ENCODE data around the gene SASH3.

The SASH3 gene

DNA sequence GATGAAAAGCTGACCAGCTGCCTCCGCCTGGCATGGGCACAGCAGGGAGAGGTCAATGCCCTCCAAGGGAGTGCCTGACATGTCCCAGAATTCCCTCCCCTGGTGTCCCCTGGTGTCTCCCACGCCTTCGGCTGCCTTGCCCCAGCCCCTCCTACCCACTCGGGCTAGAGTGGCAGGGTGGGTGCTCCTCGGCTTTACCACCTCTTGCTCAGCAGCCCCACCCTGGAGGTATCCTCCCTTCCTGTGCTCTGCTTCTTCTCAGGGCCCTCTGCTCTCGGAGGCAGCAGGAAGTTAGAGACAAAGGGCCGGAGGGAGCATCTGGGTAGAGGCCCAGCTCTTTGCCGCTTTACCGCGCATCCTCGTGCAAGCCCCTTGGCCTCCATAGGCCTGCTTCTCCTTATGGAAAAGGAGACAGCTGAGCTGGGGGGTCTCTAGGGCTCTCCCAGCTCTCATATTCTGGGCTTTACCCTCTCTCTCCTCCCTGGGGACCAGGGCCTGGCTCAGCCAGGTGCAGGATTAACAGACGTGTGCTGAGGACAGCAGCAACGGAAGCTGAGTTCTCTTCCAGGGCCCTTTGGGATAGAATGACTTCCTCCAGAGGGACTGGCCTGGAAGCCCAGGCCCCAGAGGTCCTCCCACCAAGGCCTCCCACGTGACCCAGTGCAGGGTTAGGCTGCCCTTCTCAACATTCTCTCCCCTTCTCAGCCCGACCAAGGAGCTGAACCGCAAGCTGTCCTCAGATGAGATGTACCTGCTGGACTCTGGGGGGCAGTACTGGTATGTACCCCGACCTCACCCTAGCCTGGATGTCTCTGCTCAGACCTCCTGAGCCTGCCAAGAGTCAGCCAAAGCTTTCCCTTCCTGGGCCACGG lies 23.7 kb upstream of the SASH3 start:
- Histone ChIP-seq H3K27me3 (ENCODE audit: control insufficient read depth in 2 of 2, insufficient read depth in 2 of 2, low read length in 2 of 2) (no peaks in the 10 kb centered on the region), H3K4me1 (ENCODE audit: control insufficient read depth in 2 of 2, insufficient read depth in 2 of 2, low read length in 2 of 2) (peaks cover 0 to 9% of the 10 kb centered on the region in 2 donors), H3K4me3 (ENCODE audit: low read length in 2 of 2) (no peak overlapping the region), H3K27ac (ENCODE audit: low read depth in 2 of 2, low read length in 2 of 2) (peak overlapping the region in 1 of 2 donors; percentile 16), H3K36me3 (ENCODE audit: control insufficient read depth in 2 of 2, insufficient read depth in 2 of 2, low read length in 2 of 2) (no peaks in the 10 kb centered on the region), H3K9ac (ENCODE audit: low read depth in 1 of 2, low read length in 2 of 2) (peak overlapping the region in 1 of 2 donors; percentile 24), H3K9me3 (ENCODE audit: control insufficient read depth in 2 of 2, low read length in 2 of 2) (no peaks in the 10 kb centered on the region)

DNA sequence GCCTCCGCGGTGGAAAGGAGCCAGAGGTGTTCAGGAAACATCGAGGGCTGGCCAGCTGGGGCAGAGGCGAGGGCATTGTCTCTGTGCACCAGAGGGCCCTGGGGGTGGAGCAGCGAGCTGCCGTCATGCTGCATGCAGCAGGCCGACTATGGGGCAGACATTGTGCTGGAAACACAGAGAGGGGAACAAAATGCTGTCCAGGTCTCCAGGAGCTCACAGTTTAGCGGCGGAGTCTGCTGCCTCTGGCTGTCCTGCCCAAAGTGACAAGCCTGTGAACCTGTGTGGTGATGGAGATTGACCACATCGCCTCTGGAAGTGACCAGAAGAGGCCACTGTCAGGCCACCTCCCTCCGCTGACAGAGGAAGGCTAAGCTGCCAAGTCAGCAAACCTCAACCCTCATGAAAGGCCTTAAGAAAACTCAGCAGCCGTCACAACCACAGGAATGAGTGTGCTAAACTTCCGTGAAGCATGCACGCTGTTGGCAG lies 20.1 kb upstream of the SASH3 start:
- H3K27ac ChIP-seq (ENCODE audit: low read depth in 2 of 2, low read length in 2 of 2) = no peak overlapping the region
- no peak overlapping the region for H3K9ac ChIP-seq (ENCODE audit: low read depth in 1 of 2, low read length in 2 of 2)
- no peaks in the 10 kb centered on the region for H3K27me3 ChIP-seq (ENCODE audit: control insufficient read depth in 2 of 2, insufficient read depth in 2 of 2, low read length in 2 of 2)
- no peaks in the 10 kb centered on the region for H3K36me3 ChIP-seq (ENCODE audit: control insufficient read depth in 2 of 2, insufficient read depth in 2 of 2, low read length in 2 of 2)
- H3K4me1 ChIP-seq (ENCODE audit: control insufficient read depth in 2 of 2, insufficient read depth in 2 of 2, low read length in 2 of 2) = peaks cover 0 to 9% of the 10 kb centered on the region in 2 donors
- no peaks in the 10 kb centered on the region for H3K9me3 ChIP-seq (ENCODE audit: control insufficient read depth in 2 of 2, low read length in 2 of 2)
- no peak overlapping the region for H3K4me3 ChIP-seq (ENCODE audit: low read length in 2 of 2)

DNA sequence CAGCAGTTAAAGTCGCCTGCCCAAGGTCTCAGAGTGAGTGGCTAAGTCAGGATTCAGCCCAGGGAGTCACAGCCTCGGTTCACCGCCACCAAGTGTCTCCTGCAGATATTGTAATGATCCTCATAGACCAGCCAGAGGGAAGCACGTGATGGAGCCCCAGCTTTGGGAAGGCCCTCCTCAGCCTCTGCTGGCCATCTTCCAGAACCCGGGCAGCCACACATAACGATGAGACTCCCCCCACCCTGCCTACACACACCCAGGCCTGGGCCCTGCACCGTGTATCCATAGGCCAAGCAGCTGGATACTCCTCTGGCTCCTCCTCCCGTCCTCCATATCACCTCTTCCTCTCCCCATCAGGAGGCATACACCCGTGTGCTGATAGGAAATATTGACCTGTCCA lies 19.6 kb upstream of the SASH3 start:
- H3K27me3 ChIP-seq (ENCODE audit: control insufficient read depth in 2 of 2, insufficient read depth in 2 of 2, low read length in 2 of 2) = no peaks in the 10 kb centered on the region
- H3K27ac ChIP-seq (ENCODE audit: low read depth in 2 of 2, low read length in 2 of 2) = no peak overlapping the region
- peaks cover 0 to 9% of the 10 kb centered on the region in 2 donors for H3K4me1 ChIP-seq (ENCODE audit: control insufficient read depth in 2 of 2, insufficient read depth in 2 of 2, low read length in 2 of 2)
- H3K36me3 ChIP-seq (ENCODE audit: control insufficient read depth in 2 of 2, insufficient read depth in 2 of 2, low read length in 2 of 2) = no peaks in the 10 kb centered on the region
- no peak overlapping the region for H3K4me3 ChIP-seq (ENCODE audit: low read length in 2 of 2)
- H3K9me3 ChIP-seq (ENCODE audit: control insufficient read depth in 2 of 2, low read length in 2 of 2) = no peaks in the 10 kb centered on the region
- H3K9ac ChIP-seq (ENCODE audit: low read depth in 1 of 2, low read length in 2 of 2) = no peak overlapping the region

GRCh38 chrX:129760981-129761380 lies 18.8 kb upstream of the SASH3 start:
- Histone ChIP-seq H3K4me3 (ENCODE audit: low read length in 2 of 2) (no peak overlapping the region), H3K36me3 (ENCODE audit: control insufficient read depth in 2 of 2, insufficient read depth in 2 of 2, low read length in 2 of 2) (no peaks in the 10 kb centered on the region), H3K9me3 (ENCODE audit: control insufficient read depth in 2 of 2, low read length in 2 of 2) (no peaks in the 10 kb centered on the region), H3K9ac (ENCODE audit: low read depth in 1 of 2, low read length in 2 of 2) (no peak overlapping the region), H3K27me3 (ENCODE audit: control insufficient read depth in 2 of 2, insufficient read depth in 2 of 2, low read length in 2 of 2) (no peaks in the 10 kb centered on the region), H3K27ac (ENCODE audit: low read depth in 2 of 2, low read length in 2 of 2) (no peak overlapping the region), H3K4me1 (ENCODE audit: control insufficient read depth in 2 of 2, insufficient read depth in 2 of 2, low read length in 2 of 2) (peaks cover 0 to 9% of the 10 kb centered on the region in 2 donors)

- Histone ChIP-seq H3K36me3 (ENCODE audit: control insufficient read depth in 2 of 2, insufficient read depth in 2 of 2, low read length in 2 of 2) (no peaks in the 10 kb centered on the region), H3K9me3 (ENCODE audit: control insufficient read depth in 2 of 2, low read length in 2 of 2) (no peaks in the 10 kb centered on the region), H3K27ac (ENCODE audit: low read depth in 2 of 2, low read length in 2 of 2) (no peak overlapping the region), H3K4me3 (ENCODE audit: low read length in 2 of 2) (no peak overlapping the region), H3K4me1 (ENCODE audit: control insufficient read depth in 2 of 2, insufficient read depth in 2 of 2, low read length in 2 of 2) (peaks cover 0 to 9% of the 10 kb centered on the region in 2 donors), H3K27me3 (ENCODE audit: control insufficient read depth in 2 of 2, insufficient read depth in 2 of 2, low read length in 2 of 2) (no peaks in the 10 kb centered on the region), H3K9ac (ENCODE audit: low read depth in 1 of 2, low read length in 2 of 2) (no peak overlapping the region)
Observed at GRCh38 chrX:129761596-129761995, 18.2 kb upstream of the SASH3 start.

GRCh38 chrX:129762448-129762847 lies 17.3 kb upstream of the SASH3 start:
- Histone ChIP-seq H3K4me1 (ENCODE audit: control insufficient read depth in 2 of 2, insufficient read depth in 2 of 2, low read length in 2 of 2) (peaks cover 0 to 9% of the 10 kb centered on the region in 2 donors), H3K9me3 (ENCODE audit: control insufficient read depth in 2 of 2, low read length in 2 of 2) (no peaks in the 10 kb centered on the region), H3K27me3 (ENCODE audit: control insufficient read depth in 2 of 2, insufficient read depth in 2 of 2, low read length in 2 of 2) (no peaks in the 10 kb centered on the region), H3K9ac (ENCODE audit: low read depth in 1 of 2, low read length in 2 of 2) (no peak overlapping the region), H3K27ac (ENCODE audit: low read depth in 2 of 2, low read length in 2 of 2) (no peak overlapping the region), H3K4me3 (ENCODE audit: low read length in 2 of 2) (no peak overlapping the region), H3K36me3 (ENCODE audit: control insufficient read depth in 2 of 2, insufficient read depth in 2 of 2, low read length in 2 of 2) (no peaks in the 10 kb centered on the region)

DNA sequence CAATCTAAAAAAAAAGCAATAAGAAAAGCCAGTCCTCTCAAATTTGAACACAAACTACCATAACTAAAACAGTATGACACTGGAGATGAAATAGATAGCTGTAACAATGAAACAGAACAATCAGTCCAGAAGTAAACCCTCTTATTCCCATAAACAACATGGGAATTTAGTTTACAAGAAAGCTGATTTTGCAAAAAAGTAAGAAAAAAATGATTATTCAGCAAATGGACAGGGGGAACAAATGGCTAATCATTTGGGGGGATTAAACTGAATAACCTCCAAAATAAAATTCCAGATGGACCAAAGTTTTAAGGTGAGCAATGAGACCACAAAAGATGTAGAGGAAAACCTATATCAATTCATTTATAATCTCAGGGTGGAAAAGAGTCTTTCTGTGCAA lies 16.1 kb upstream of the SASH3 start:
- Histone ChIP-seq H3K9me3 (ENCODE audit: control insufficient read depth in 2 of 2, low read length in 2 of 2) (no peaks in the 10 kb centered on the region), H3K9ac (ENCODE audit: low read depth in 1 of 2, low read length in 2 of 2) (no peak overlapping the region), H3K27ac (ENCODE audit: low read depth in 2 of 2, low read length in 2 of 2) (no peak overlapping the region), H3K36me3 (ENCODE audit: control insufficient read depth in 2 of 2, insufficient read depth in 2 of 2, low read length in 2 of 2) (no peaks in the 10 kb centered on the region), H3K4me1 (ENCODE audit: control insufficient read depth in 2 of 2, insufficient read depth in 2 of 2, low read length in 2 of 2) (peaks cover 0 to 7% of the 10 kb centered on the region in 2 donors), H3K4me3 (ENCODE audit: low read length in 2 of 2) (no peak overlapping the region), H3K27me3 (ENCODE audit: control insufficient read depth in 2 of 2, insufficient read depth in 2 of 2, low read length in 2 of 2) (no peaks in the 10 kb centered on the region)

- H3K9ac ChIP-seq (ENCODE audit: low read depth in 1 of 2, low read length in 2 of 2) = no peak overlapping the region
Observed at GRCh38 chrX:129768186-129768585, 11.6 kb upstream of the SASH3 start.

DNA sequence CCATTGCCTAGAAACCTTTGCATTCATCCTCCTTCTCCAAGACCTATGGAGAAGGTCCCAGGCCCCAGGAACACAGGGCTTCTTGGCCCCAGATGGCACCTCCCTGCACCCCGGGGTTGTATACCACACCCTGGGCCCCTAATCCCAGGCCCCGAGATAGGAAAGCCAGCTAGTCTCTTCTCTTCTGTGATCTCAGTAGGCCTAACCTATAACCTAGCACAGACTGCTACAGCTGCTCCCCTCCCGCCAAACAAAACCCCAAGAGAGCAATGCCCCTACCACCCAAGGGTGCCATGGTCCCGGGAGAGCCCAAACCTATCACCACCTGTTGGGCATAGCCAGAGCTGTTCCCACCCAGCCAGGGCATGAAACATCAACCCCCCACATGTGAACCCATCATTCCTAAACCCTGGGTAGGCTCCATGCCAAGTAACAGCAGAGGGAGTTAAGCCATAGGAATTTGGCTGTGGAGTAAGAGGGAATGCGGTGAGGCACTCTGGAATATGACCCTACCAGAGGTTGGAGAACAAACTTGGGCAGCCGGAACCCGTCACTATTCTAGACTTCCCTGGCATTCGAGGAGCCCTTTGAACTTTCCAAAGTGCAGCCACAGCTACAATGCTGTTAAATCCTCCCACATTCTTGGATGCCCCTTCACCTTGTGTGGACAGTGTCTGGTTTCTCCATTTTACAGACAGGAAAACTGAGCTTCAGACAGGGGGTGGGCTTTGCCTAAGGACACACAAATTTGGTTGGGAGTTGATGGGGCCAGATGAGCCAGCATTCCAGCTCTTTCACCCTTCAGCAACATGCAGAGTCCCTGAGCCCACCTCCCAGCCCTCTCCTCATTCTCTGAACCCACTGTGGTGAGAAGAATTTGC lies 10.9 kb upstream of the SASH3 start:
- Histone ChIP-seq H3K4me3 (ENCODE audit: low read length in 2 of 2) (no peak overlapping the region), H3K4me1 (ENCODE audit: control insufficient read depth in 2 of 2, insufficient read depth in 2 of 2, low read length in 2 of 2) (peaks cover 4 to 13% of the 10 kb centered on the region in 2 donors), H3K27me3 (ENCODE audit: control insufficient read depth in 2 of 2, insufficient read depth in 2 of 2, low read length in 2 of 2) (no peaks in the 10 kb centered on the region), H3K27ac (ENCODE audit: low read depth in 2 of 2, low read length in 2 of 2) (peak overlapping the region in 1 of 2 donors; percentile 52), H3K9me3 (ENCODE audit: control insufficient read depth in 2 of 2, low read length in 2 of 2) (no peaks in the 10 kb centered on the region), H3K36me3 (ENCODE audit: control insufficient read depth in 2 of 2, insufficient read depth in 2 of 2, low read length in 2 of 2) (no peaks in the 10 kb centered on the region), H3K9ac (ENCODE audit: low read depth in 1 of 2, low read length in 2 of 2) (no peak overlapping the region)

More at GRCh38 chrX:129768186-129768585, 11.6 kb upstream of the SASH3 start:
- Histone ChIP-seq H3K9me3 (ENCODE audit: control insufficient read depth in 2 of 2, low read length in 2 of 2) (no peaks in the 10 kb centered on the region), H3K36me3 (ENCODE audit: control insufficient read depth in 2 of 2, insufficient read depth in 2 of 2, low read length in 2 of 2) (no peaks in the 10 kb centered on the region), H3K27me3 (ENCODE audit: control insufficient read depth in 2 of 2, insufficient read depth in 2 of 2, low read length in 2 of 2) (no peaks in the 10 kb centered on the region), H3K4me3 (ENCODE audit: low read length in 2 of 2) (no peak overlapping the region), H3K4me1 (ENCODE audit: control insufficient read depth in 2 of 2, insufficient read depth in 2 of 2, low read length in 2 of 2) (peaks cover 3 to 9% of the 10 kb centered on the region in 2 donors), H3K27ac (ENCODE audit: low read depth in 2 of 2, low read length in 2 of 2) (no peak overlapping the region)

Data from mucosa of rectum (tissue), 2 donors.